ENCODE measurements around the gene PDLIM7.
A peak's percentile ranks its signal among the peaks of the same experiment; 100 is the strongest.

Gene PDLIM7

DNA sequence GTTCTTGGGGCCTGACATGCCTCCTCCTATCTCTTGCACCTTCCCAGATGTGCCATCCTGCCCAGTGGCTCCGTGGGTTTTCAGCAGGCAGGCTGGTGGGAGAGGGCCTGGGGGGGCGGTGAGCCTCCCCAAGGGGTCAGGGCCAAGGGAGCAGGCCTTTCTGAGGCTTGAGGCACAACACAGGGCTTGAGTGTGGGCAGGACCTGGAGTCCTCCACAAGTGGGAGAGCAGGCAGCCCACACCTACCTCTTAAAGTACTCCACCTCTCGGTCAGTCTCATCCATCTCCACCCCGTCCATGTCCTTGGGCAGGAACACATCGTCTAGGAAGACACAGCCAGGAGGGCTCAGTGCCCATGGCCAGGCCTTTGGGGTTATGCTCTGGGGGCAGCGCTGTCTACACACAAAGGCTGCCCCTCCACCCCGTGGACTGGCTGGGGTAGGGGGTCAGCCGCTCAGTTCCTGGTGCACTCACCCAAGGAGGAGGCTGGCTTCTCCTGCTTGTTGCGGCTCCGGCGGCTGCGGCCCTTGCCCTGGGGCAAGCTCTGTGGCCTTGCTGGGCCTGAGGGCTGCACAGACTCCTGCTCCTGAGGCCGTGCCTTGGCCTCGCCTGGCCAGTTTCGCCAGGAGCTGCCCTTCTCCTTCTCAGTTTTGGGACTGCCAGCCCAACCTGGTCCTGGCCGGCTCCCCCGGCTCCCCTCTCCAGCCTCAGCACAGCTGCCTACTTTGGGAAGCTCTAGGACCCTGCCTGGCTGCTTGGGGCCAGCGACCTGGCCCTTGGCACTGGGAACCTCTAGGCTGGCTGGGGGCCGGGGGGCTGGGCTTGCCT is 26.5 kb upstream of the PDLIM7 start:
- no peak for DNase-seq (ENCODE audit: low read depth)
- peaks cover 93% of the 10 kb centered on the region for H3K36me3 ChIP-seq (ENCODE audit: control insufficient read depth, insufficient read depth, low read length, severe bottlenecking)

DNA sequence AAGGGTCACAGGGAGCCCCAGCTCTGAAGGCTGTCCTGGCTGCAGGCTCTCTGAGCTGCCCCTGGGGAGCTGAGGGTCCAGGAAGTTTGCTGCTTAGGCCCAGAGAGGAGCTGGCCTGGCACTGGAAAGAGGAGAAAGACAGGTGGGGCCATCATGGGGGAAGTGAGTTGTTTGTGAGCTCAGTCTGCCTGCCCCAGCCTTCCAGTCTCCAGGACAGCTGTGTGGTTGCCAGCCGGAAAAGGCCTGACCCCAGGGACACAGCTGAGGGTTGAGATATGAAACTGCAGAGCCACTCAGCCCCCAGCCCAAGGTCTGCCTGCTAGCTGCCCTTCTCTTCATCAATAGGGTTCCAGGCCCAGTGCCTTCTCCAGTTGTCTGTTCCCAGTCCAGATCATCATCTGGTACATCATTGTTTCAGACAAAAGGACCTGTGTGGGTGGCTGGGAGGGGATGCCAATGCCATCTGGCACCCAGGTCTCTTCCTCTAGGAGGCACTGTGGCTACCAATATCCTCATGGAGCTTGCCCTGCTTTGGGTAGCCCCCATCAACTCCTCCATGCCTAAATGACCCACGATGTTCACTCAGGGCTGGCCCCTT is 23.6 kb upstream of the PDLIM7 start:
- DNase-seq (ENCODE audit: low read depth), result no peak
- H3K27me3 ChIP-seq (replicated peaks; ENCODE audit: control insufficient read depth, insufficient read depth, low read length), result no peaks in the 10 kb centered on the region
- no peak overlapping the region for H3K4me3 ChIP-seq (ENCODE audit: low read length)
- H3K9ac ChIP-seq (ENCODE audit: low read length), result no peak overlapping the region
- H3K9me3 ChIP-seq (ENCODE audit: control insufficient read depth, low read length), result no peaks in the 10 kb centered on the region
- peaks cover 7% of the 10 kb centered on the region for H3K4me1 ChIP-seq (ENCODE audit: control insufficient read depth, insufficient read depth, low read length)
- H3K36me3 ChIP-seq (ENCODE audit: control insufficient read depth, insufficient read depth, low read length, severe bottlenecking), result peaks cover 64% of the 10 kb centered on the region

More for the DNA sequence above, 26.5 kb upstream of the PDLIM7 start:
- no peak overlapping the region for H3K9ac ChIP-seq (ENCODE audit: low read length)
- peaks cover 2% of the 10 kb centered on the region for H3K4me1 ChIP-seq (ENCODE audit: control insufficient read depth, insufficient read depth, low read length)
- no peaks in the 10 kb centered on the region for H3K9me3 ChIP-seq (ENCODE audit: control insufficient read depth, low read length)
- no peaks in the 10 kb centered on the region for H3K27me3 ChIP-seq (replicated peaks; ENCODE audit: control insufficient read depth, insufficient read depth, low read length)
- H3K4me3 ChIP-seq (ENCODE audit: low read length), result no peak overlapping the region

DNA sequence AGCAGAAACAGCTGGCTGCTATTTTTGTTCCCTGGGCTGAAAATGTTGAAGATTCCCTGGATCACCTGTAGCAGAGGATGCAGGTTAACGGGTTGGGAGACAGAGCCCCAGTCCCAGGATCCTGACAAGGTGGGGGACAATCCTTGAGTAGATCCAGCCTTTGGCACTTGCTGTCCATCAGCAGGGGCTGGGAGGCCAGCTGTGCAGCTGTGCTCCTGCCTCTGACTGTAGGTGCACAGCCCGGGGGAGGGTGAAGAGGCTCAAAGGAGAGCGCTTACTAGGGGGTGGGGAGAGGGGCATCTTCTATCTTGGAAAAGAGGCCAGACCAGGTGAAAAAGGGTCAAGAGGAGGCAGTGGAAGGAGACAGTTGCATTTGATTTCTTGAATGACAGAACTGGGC is 22.9 kb upstream of the PDLIM7 start:
- no peak for DNase-seq (ENCODE audit: low read depth)
- Histone ChIP-seq H3K4me3 (ENCODE audit: low read length) (no peak overlapping the region), H3K9me3 (ENCODE audit: control insufficient read depth, low read length) (no peaks in the 10 kb centered on the region), H3K27me3 (replicated peaks; ENCODE audit: control insufficient read depth, insufficient read depth, low read length) (no peaks in the 10 kb centered on the region), H3K9ac (ENCODE audit: low read length) (no peak overlapping the region), H3K36me3 (ENCODE audit: control insufficient read depth, insufficient read depth, low read length, severe bottlenecking) (peaks cover 63% of the 10 kb centered on the region), H3K4me1 (ENCODE audit: control insufficient read depth, insufficient read depth, low read length) (peaks cover 14% of the 10 kb centered on the region)

DNA sequence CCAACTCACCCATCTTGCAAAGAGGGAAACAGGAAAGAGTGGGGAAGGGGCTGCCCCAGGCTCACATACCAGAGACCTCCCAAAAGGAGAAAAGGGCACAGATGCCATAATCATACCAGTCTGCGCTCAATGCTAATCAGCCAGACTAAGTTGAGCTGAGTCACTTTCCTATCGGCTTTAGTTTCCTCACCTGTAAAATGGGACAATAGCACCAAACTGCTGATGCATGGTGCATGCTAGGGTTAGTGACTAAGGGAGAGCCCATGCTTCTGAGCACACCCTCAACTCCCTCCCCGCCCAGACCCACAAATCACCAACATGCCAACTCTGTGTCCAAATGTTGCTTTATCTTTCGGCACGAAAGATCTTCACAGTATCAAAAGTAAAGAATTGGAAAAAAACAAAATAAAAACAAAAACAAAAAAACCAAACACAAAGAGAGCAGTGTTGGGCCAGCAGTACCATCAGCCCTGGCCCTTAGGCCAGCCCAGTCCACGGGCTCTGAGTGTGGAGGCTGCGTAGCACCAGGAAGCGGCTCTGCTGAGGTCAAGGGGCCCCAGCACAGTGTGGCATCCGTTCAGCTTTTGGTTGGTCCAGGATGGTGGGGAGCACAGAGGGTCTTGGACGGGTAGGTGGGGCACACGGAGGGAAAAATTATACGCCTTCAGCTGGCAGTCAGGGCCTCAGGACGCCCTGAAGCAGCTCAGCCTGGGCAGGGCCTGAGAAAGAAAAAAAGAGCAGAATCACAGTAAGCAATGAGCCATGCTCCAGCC is 22.2 kb upstream of the PDLIM7 start:
- DNase-seq (ENCODE audit: low read depth), result no peak
- H3K27me3 ChIP-seq (replicated peaks; ENCODE audit: control insufficient read depth, insufficient read depth, low read length), result no peaks in the 10 kb centered on the region
- H3K9me3 ChIP-seq (ENCODE audit: control insufficient read depth, low read length), result no peaks in the 10 kb centered on the region
- H3K9ac ChIP-seq (ENCODE audit: low read length), result peak overlapping the region; percentile 8
- H3K36me3 ChIP-seq (ENCODE audit: control insufficient read depth, insufficient read depth, low read length, severe bottlenecking), result peaks cover 63% of the 10 kb centered on the region
- no peak overlapping the region for H3K4me3 ChIP-seq (ENCODE audit: low read length)
- H3K4me1 ChIP-seq (ENCODE audit: control insufficient read depth, insufficient read depth, low read length), result peaks cover 19% of the 10 kb centered on the region

DNA sequence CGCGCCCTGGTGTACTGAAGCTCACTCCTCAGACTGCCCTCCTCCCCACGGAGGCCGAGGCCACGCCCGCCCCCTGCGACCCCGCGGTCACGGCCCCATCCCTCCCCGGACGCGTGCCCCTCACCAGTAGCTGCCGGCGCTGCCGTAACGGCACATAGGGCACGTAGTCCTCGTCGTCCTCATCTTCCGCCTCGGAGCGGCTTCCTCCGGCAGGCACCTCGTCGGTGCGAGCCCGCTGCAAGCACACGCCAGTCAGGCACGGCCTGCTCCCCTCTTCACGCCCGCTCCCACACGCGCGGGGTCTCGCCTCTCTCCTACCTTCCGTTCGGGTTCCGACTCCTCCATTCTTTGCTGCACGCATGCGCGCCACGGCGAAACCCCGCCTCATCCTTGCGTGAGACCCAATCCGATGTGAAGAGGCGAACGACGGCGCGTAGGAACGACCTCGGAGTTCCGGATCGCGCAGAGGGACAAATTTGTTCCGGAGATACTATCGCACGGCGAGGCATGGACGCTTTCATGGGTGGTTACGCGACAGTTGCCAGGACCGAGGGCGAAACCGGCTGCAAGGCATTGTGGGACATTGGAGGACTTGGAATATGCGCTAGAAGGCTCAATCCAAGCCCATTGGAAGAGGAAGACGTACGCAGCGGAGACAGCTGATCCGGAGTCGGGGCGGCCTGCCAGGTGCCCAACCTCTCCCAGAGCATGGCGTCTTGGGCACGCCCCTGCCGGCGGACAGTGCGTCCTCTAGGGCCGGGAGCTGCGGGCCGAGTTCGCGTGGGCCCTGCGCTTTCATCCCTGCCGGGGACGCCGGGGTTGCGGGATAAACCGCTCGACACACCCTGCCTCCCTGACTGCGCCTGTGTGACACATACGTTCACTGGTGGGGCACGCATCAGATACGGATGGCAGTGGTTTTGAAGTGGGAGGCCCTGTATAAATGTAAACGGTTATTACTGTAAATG is 19.5 kb upstream of the PDLIM7 start, which contains the start of gene DDX41:
Gene DDX41 (minus strand): TSS at position 361 of the 968 bp plus-strand sequence. CDS start 16 bp downstream, at position 345.
- peaks cover 19% of the 10 kb centered on the region for H3K4me1 ChIP-seq (ENCODE audit: control insufficient read depth, insufficient read depth, low read length)
- H3K9ac ChIP-seq (ENCODE audit: low read length), result peak within 1 kb of the TSS; percentile 94
- peak; percentile 99 for DNase-seq (ENCODE audit: low read depth)
- H3K27me3 ChIP-seq (replicated peaks; ENCODE audit: control insufficient read depth, insufficient read depth, low read length), result no peaks in the 10 kb centered on the region
- no peaks in the 10 kb centered on the region for H3K9me3 ChIP-seq (ENCODE audit: control insufficient read depth, low read length)
- H3K36me3 ChIP-seq (ENCODE audit: control insufficient read depth, insufficient read depth, low read length, severe bottlenecking), result peaks cover 67% of the 10 kb centered on the region
- H3K4me3 ChIP-seq (ENCODE audit: low read length), result peak within 1 kb of the TSS; percentile 92

DNA sequence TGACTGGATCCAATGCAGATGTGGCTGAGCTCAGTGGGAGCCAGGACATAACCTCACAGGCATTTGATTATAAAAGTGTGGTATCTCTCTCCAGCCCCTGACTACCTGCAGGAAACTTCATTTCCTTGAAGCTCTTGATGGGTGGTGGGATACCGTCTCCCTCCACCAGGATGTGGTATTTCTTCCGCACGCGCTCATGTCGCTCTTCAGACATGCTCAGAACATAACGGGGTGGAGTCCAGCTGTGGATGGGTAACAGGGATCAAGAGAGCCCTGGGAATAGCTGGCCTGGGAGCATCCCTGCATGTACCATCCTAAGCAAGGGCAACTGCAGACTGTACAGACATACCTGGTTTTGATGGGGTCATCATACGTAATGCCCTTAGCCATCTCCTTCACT is 18.2 kb upstream of the PDLIM7 start:
- DNase-seq (ENCODE audit: low read depth), result no peak
- Histone ChIP-seq H3K4me3 (ENCODE audit: low read length) (peak overlapping the region; percentile 92), H3K36me3 (ENCODE audit: control insufficient read depth, insufficient read depth, low read length, severe bottlenecking) (peaks cover 67% of the 10 kb centered on the region), H3K9me3 (ENCODE audit: control insufficient read depth, low read length) (no peaks in the 10 kb centered on the region), H3K4me1 (ENCODE audit: control insufficient read depth, insufficient read depth, low read length) (peaks cover 22% of the 10 kb centered on the region), H3K27me3 (replicated peaks; ENCODE audit: control insufficient read depth, insufficient read depth, low read length) (no peaks in the 10 kb centered on the region), H3K9ac (ENCODE audit: low read length) (peak overlapping the region; percentile 94)

DNA sequence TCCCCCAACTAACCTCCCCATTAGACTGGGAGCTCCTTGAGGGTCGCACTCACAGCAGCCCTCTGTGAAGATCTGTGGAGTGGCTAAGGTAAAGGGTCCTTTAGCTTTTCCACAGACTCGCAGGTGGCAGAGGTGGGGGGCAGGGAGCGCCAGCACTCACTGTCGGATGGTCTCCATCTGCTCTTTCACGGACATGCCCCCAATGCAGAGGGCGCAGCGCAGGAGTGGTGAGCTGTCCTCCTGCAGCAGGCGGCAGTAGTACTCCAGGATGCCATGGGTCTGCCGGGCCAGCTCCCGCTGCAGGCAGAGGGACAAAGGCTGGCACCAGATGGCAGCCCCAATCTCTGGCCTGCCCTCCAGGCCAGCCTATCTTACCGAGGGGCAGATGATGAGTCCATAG is 17.1 kb upstream of the PDLIM7 start:
- Histone ChIP-seq H3K9ac (ENCODE audit: low read length) (peak overlapping the region; percentile 94), H3K4me3 (ENCODE audit: low read length) (no peak overlapping the region), H3K36me3 (ENCODE audit: control insufficient read depth, insufficient read depth, low read length, severe bottlenecking) (peaks cover 61% of the 10 kb centered on the region), H3K27me3 (replicated peaks; ENCODE audit: control insufficient read depth, insufficient read depth, low read length) (no peaks in the 10 kb centered on the region), H3K4me1 (ENCODE audit: control insufficient read depth, insufficient read depth, low read length) (peaks cover 22% of the 10 kb centered on the region), H3K9me3 (ENCODE audit: control insufficient read depth, low read length) (no peaks in the 10 kb centered on the region)
- DNase-seq (ENCODE audit: low read depth), result no peak

DNA sequence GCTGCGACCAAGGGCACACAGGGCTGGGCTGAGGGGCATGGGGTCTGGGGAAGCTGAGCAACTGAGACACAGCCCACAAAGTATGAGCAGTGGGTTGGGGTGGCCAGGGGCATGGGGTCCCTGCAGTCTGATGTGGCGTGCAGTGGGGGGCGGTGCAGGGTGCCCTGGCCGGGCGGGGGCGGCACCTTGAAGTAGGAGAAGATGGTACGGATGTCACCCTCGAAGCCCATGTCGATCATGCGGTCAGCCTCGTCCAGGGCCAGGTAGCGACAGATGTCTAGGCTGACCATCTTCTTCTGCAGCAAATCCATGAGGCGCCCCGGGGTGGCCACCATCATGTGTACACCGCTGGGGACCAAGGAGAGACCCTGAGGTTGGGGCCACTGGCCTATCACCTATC is 16.1 kb upstream of the PDLIM7 start:
- no peak for DNase-seq (ENCODE audit: low read depth)
- H3K4me3 ChIP-seq (ENCODE audit: low read length), result no peak overlapping the region
- no peaks in the 10 kb centered on the region for H3K27me3 ChIP-seq (replicated peaks; ENCODE audit: control insufficient read depth, insufficient read depth, low read length)
- no peak overlapping the region for H3K9ac ChIP-seq (ENCODE audit: low read length)
- peaks cover 18% of the 10 kb centered on the region for H3K4me1 ChIP-seq (ENCODE audit: control insufficient read depth, insufficient read depth, low read length)
- peaks cover 58% of the 10 kb centered on the region for H3K36me3 ChIP-seq (ENCODE audit: control insufficient read depth, insufficient read depth, low read length, severe bottlenecking)
- H3K9me3 ChIP-seq (ENCODE audit: control insufficient read depth, low read length), result no peaks in the 10 kb centered on the region

DNA sequence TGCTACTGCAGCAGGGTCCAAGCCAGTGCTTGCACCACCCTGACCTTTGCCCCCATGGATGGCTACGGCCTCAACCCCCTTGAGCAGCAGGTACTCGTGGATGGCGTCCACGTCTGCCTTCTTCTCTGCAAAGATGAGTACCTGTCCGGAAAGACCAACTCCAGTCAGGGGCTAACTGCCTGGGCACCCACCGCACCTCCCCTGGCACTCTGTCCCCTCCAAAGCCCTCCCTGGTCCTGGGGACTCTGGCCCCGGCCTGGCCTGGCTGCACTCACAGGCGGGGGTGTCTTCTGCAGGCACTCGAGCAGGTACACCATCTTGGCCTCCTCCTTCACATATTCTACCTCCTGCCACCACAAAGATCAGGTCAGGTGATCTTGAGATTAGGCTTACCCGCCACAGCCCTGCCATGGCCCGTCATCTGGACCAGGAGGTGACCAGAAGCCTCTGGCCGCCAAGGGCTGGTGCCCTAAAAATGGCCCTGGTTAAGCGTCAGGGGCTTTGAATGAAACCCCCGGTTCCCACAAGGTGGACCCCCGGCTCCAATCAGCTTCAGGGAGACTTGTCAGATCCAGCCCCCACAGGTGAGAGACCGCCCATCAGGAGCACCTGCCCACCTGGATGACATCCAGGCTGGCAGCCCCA is 15.5 kb upstream of the PDLIM7 start:
- no peak overlapping the region for H3K9ac ChIP-seq (ENCODE audit: low read length)
- DNase-seq (ENCODE audit: low read depth), result no peak
- peaks cover 58% of the 10 kb centered on the region for H3K36me3 ChIP-seq (ENCODE audit: control insufficient read depth, insufficient read depth, low read length, severe bottlenecking)
- H3K4me3 ChIP-seq (ENCODE audit: low read length), result no peak overlapping the region
- peaks cover 18% of the 10 kb centered on the region for H3K4me1 ChIP-seq (ENCODE audit: control insufficient read depth, insufficient read depth, low read length)
- H3K27me3 ChIP-seq (replicated peaks; ENCODE audit: control insufficient read depth, insufficient read depth, low read length), result no peaks in the 10 kb centered on the region
- H3K9me3 ChIP-seq (ENCODE audit: control insufficient read depth, low read length), result no peaks in the 10 kb centered on the region

All from adipocyte (in vitro differentiated cells).